GM06990 (cell line): ENCODE measurements around the gene VPS13D.

Experiments used
- DNase-seq: peaks from one replicate; pipeline ENCODE4 v3.0.0-alpha.2; 2011; ENCODE audit not compliant: insufficient read length; ENCODE audit errors: extremely low read depth
- H3K27me3 ChIP-seq: replicated peaks from 2 replicates; pipeline ENCODE4 v1.6.0; 2011; ENCODE audit warnings: low read length; ENCODE audit not compliant: control insufficient read depth, insufficient read depth
- H3K36me3 ChIP-seq: 2 replicates; pipeline ENCODE4 v1.5.1; 2011; ENCODE audit warnings: low read length; ENCODE audit not compliant: control insufficient read depth, insufficient read depth
- H3K4me3 ChIP-seq: replicated peaks from 2 replicates; pipeline ENCODE4 v1.5.1; 2011; ENCODE audit warnings: low read depth, mild to moderate bottlenecking, control low read depth, low read length
- TF ChIP-seq, protein P1 (sequence below): IDR thresholded peaks from 2 replicates; pipeline ENCODE4 v1.5.1; 2011; ENCODE audit warnings: low read length, control low read depth, mild to moderate bottlenecking, inconsistent platforms; ENCODE audit not compliant: insufficient read depth, poor library complexity, severe bottlenecking

VPS13D gene

DNA sequence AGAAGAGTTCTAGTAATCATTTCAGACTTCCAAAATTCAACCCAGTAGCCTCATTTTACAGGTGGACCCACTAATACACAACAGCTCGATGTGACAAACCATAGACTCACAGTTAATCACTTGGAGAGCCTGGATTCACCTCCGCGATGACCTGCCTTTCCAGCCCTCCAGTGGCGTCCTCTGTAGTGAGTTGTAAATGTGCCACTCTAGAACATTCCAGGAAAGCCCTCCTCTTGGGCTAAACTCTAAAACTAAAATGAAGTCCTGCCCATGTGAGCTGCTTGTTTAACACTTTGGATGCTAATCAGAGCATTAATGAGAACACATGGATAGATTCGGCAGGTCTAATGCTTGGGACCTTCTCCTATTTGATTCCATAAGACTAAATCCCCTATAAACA, 247.5 kb downstream of the VPS13D start:
- H3K27me3 ChIP-seq: no peaks in the 10 kb centered on the region
- TF ChIP-seq, protein P1, sequence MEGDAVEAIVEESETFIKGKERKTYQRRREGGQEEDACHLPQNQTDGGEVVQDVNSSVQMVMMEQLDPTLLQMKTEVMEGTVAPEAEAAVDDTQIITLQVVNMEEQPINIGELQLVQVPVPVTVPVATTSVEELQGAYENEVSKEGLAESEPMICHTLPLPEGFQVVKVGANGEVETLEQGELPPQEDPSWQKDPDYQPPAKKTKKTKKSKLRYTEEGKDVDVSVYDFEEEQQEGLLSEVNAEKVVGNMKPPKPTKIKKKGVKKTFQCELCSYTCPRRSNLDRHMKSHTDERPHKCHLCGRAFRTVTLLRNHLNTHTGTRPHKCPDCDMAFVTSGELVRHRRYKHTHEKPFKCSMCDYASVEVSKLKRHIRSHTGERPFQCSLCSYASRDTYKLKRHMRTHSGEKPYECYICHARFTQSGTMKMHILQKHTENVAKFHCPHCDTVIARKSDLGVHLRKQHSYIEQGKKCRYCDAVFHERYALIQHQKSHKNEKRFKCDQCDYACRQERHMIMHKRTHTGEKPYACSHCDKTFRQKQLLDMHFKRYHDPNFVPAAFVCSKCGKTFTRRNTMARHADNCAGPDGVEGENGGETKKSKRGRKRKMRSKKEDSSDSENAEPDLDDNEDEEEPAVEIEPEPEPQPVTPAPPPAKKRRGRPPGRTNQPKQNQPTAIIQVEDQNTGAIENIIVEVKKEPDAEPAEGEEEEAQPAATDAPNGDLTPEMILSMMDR: no peak
- H3K36me3 ChIP-seq: no peaks in the 10 kb centered on the region
- no peak for DNase-seq
- no peak overlapping the region for H3K4me3 ChIP-seq

- no peak for DNase-seq
- TF ChIP-seq, protein P1: no peak
- Histone ChIP-seq H3K36me3 (no peaks in the 10 kb centered on the region), H3K27me3 (no peaks in the 10 kb centered on the region), H3K4me3 (no peak overlapping the region)
Measured at GRCh38 chr1:12477936-12478611, 248.2 kb downstream of the VPS13D start.

GRCh38 chr1:12478612-12478985, 248.8 kb downstream of the VPS13D start:
- Histone ChIP-seq H3K27me3 (no peaks in the 10 kb centered on the region), H3K36me3 (no peaks in the 10 kb centered on the region), H3K4me3 (no peak overlapping the region)
- DNase-seq: no peak
- TF ChIP-seq, protein P1: no peak

DNA sequence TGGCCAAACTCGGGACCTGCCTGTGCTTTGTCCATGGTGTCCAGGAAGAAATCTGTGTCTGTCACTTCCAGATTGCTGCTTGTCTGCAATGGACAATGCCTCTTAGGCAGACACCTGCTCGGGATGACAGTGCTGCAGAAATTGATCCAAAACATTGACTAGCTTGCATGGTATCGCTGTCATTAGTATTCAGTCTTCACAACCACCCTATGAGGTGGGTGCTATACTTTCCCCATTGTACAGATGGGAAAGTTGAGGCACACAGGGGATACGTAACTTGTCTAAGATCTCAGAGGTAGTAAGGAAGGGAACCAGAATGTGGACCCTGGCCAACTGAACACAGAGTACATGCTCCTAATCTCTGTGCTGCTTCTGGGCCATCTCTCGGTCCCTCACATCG, 249.5 kb downstream of the VPS13D start:
- DNase-seq: no peak
- Histone ChIP-seq H3K4me3 (no peak overlapping the region), H3K36me3 (no peaks in the 10 kb centered on the region), H3K27me3 (no peaks in the 10 kb centered on the region)
- TF ChIP-seq, protein P1: no peak

- H3K36me3 ChIP-seq: no peaks in the 10 kb centered on the region
- DNase-seq: no peak
- no peak overlapping the region for H3K4me3 ChIP-seq
- no peaks in the 10 kb centered on the region for H3K27me3 ChIP-seq
- TF ChIP-seq, protein P1: no peak
Measured at GRCh38 chr1:12480041-12480440, 250.2 kb downstream of the VPS13D start.
